Mesodermal cell (in vitro differentiated cells): ENCODE results near the gene TSSC4.

Source experiments
- H3K27ac ChIP-seq: 2 replicates; pipeline ENCODE4 v1.7.0; 2013; ENCODE audit warnings: mild to moderate bottlenecking, low read depth, low read length, moderate library complexity; ENCODE audit not compliant: severe bottlenecking
- H3K36me3 ChIP-seq: 2 replicates; pipeline ENCODE4 v1.7.1; 2013; ENCODE audit warnings: mild to moderate bottlenecking, low read length, moderate library complexity; ENCODE audit not compliant: control insufficient read depth, insufficient read depth
- H3K4me1 ChIP-seq: one replicate; pipeline ENCODE4 v1.7.1; 2013; ENCODE audit warnings: mild to moderate bottlenecking, low read length; ENCODE audit not compliant: insufficient read depth, control insufficient read depth, poor library complexity, severe bottlenecking
- H3K4me3 ChIP-seq: 2 replicates; pipeline ENCODE4 v1.7.0; 2013; ENCODE audit warnings: low read length, control low read depth, mild to moderate bottlenecking; ENCODE audit not compliant: insufficient read depth, poor library complexity, severe bottlenecking; ENCODE audit errors: extremely low read depth
- H3K9me3 ChIP-seq: 2 replicates; pipeline ENCODE4 v1.7.1; 2013; ENCODE audit warnings: mild to moderate bottlenecking, low read length, moderate library complexity; ENCODE audit not compliant: control insufficient read depth
- WGBS, 2 experiments: methylation state at CpG; one replicate each; pipeline ENCODE4 v1.1.5; 2013; ENCODE audit warnings: missing lambda C conversion rate in 2 of 2; ENCODE audit not compliant: insufficient coverage in 2 of 2; 5-methylcytosine and 5-hydroxymethylcytosine counted together

The TSSC4 gene

DNA sequence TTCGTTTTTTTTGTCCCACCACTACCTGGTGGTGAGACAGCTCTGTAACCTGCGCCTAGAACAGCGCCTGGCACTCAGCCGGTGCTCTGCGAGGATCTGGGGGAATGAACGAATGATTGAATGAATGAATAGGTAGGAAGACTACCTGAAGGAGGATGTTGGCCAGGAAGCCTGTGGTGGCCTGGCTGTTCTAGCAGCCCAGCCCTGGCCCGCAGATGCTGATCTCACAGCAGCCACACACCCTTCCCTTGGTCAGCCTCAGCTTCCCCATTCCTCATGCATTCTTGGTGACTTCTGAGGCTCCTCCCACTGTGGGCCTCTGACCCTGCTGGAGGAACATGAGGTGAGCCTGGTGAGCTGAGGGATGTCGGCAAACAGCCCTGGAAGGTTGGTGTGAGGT is 40.1 kb downstream of the TSSC4 start:
- Histone ChIP-seq H3K27ac (no peak overlapping the region), H3K9me3 (no peaks in the 10 kb centered on the region), H3K4me1 (no peaks in the 10 kb centered on the region), H3K4me3 (no peak overlapping the region), H3K36me3 (no peaks in the 10 kb centered on the region)
- WGBS, 2 experiments = 54 to 95% methylated on average over 6 to 7 of the region's 8 CpGs

DNA sequence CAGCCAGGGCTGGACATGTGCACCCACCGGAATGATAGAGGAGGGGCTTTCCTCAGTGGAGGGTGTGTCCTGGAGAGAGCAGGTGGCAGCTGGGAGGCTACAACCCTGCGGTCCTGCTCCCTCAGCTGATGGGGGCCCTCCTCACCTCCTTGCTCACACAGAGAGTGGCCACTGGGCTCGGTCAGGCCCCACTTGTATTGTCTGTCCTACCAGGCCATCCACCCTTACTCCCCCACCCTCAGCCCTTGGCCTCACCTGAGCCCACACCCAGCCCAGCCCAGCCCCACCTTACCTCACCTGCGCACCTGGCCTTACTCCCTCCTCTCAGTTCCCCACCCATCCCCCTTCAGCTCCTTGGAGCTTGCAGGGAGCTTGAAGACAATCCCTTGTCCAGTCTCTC is 40.6 kb downstream of the TSSC4 start:
- WGBS, 2 experiments = 86 to 89% methylated on average over 2 to 3 of the region's 4 CpGs

DNA sequence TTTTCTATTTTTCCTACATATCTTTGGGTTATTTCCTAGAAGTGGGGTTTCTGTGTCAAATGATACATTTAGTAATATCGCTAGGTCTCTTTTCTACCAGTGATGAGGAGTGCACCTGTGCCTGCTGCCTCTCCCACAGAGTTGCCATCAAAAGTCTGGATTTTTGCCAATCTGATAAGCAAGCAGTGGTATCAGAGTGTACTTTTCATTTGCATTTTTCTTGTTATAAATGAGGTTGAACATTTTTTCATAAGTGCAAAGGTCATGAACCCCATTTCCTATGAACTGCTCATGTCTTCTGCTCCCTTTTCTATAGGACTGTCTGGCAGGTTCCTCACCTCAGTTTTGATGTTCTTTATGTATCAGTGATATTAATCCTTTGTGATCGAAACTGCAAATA is 42.0 kb downstream of the TSSC4 start:
- Histone ChIP-seq H3K4me3 (no peak overlapping the region), H3K27ac (no peak overlapping the region), H3K9me3 (no peaks in the 10 kb centered on the region), H3K4me1 (no peaks in the 10 kb centered on the region), H3K36me3 (no peaks in the 10 kb centered on the region)
- WGBS, 2 experiments = 60 to 100% methylated on average over 1 of the region's 2 CpGs

More for the DNA sequence above, 40.6 kb downstream of the TSSC4 start:
- Histone ChIP-seq H3K4me1 (no peaks in the 10 kb centered on the region), H3K4me3 (no peak overlapping the region), H3K9me3 (no peaks in the 10 kb centered on the region), H3K27ac (no peak overlapping the region), H3K36me3 (no peaks in the 10 kb centered on the region)

DNA sequence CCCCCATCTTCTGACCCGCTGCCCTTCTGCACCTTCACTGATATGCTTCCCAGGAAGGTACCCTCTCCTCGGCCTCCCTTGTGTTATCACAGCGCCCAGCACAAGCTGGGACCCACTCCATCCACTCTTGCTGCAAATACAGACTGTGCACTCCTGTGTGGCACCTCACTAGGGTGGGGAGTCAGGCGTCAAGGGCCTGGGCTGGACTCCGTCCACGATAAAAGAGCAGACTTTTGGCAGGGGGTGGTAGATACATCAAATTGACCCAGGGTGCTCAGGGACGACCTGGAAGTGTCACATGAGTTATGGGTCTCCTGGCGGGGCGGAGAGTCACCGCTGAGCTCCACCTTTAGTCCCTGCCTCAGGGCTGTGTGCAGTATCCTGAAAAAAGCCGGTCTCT is 42.9 kb downstream of the TSSC4 start:
- Histone ChIP-seq H3K4me1 (no peaks in the 10 kb centered on the region), H3K9me3 (no peaks in the 10 kb centered on the region), H3K4me3 (no peak overlapping the region), H3K27ac (no peak overlapping the region), H3K36me3 (no peaks in the 10 kb centered on the region)
- 65 to 76% methylated on average over 9 to 11 of the region's 11 CpGs for WGBS, 2 experiments

DNA sequence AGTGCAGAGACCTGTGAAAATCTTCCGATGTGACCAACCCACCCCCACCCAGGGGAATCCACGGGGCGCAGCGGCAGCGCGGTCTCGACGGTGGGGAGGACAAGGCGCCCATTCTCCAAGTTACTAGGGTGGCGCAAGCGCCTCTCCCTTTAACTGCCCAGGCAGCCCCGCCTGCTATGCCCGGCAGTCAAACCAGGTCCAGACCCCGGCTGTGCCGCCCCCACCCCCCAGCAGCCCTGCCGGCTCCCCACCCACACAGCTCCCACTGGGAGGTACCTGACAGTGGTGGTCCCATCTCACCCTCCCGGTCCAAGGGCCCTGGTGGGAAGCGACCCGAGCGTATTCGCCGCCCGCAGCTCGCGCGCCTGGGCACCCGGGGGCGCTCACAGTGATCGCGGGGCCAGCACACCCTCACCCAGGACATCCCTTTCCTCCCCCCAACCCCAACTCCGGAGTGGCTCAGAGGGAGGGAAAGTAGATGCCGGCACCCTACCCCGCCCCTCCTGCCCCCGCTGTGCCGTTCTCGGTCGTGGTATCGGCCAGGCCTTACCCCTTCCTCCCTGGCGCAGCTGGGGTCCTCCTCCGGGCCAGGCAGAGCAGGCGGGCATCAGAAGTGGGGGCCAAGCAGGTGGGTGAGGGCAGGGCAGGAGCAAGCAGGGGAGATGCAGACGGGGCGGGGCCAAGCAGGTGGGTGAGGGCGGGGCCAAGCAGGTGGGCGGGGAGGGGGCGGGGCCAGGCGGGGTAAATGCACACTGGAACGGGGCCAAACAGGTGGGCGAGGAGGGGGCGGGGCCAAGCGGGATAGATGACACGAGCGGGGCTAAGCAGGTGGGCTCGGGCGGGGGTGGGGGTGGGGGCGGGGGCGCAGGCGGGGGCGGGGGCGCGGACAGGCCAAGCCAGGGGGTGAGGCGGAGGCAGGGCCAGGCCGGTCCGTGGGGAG is 43.6 kb downstream of the TSSC4 start, which contains the start of gene TRPM5:
TRPM5 (minus strand) TSS at position 634 of the 940 bp plus-strand sequence. CDS start 21,478 bp downstream, outside the sequence.
- Histone ChIP-seq H3K36me3 (no peaks in the 10 kb centered on the region), H3K4me1 (no peaks in the 10 kb centered on the region), H3K9me3 (no peaks in the 10 kb centered on the region), H3K4me3 (peak within 1 kb of the TSS; percentile 11), H3K27ac (no peak within 1 kb of the TSS)
- WGBS, 2 experiments = 20 to 34% methylated on average over 17 to 33 of the region's 64 CpGs

DNA sequence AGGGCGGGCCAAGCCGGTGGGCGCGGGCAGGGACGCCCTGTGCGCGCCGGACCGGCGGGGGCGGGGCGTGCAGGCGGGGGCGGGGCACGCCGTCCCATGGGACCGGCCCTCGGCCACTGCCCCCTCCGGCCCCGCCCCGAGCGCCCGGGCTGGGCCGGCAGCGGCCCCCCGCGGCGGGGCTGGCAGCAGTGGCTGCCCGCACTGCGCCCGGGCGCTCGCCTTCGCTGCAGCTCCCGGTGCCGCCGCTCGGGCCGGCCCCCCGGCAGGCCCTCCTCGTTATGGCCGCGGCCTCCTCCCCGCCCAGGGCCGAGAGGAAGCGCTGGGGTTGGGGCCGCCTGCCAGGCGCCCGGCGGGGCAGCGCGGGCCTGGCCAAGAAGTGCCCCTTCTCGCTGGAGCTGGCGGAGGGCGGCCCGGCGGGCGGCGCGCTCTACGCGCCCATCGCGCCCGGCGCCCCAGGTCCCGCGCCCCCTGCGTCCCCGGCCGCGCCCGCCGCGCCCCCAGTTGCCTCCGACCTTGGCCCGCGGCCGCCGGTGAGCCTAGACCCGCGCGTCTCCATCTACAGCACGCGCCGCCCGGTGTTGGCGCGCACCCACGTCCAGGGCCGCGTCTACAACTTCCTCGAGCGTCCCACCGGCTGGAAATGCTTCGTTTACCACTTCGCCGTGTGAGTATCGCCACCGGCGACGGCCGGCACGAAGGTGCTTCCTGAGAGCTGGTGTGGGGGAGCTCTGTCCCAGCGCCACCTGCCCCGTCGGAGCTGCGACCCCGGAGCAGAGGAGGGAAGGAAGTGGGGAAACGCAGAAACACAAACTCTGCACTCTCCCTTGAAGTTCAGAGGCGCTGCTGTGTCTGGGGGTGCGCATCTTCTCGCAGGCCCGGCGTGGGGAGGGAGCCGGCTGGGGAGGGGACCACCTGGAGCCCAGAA is 44.5 kb downstream of the TSSC4 start, which contains the start of gene KCNQ1:
KCNQ1 (plus strand) TSS at position 188 of the 925 bp plus-strand sequence; CDS start at position 279, 91 bp downstream.
- no peaks in the 10 kb centered on the region for H3K36me3 ChIP-seq
- H3K9me3 ChIP-seq = no peaks in the 10 kb centered on the region
- no peak within 1 kb of the TSS for H3K27ac ChIP-seq
- no peaks in the 10 kb centered on the region for H3K4me1 ChIP-seq
- peak within 1 kb of the TSS; percentile 11 for H3K4me3 ChIP-seq
- WGBS, 2 experiments = 4 to 7% methylated on average over 51 to 85 of the region's 116 CpGs

DNA sequence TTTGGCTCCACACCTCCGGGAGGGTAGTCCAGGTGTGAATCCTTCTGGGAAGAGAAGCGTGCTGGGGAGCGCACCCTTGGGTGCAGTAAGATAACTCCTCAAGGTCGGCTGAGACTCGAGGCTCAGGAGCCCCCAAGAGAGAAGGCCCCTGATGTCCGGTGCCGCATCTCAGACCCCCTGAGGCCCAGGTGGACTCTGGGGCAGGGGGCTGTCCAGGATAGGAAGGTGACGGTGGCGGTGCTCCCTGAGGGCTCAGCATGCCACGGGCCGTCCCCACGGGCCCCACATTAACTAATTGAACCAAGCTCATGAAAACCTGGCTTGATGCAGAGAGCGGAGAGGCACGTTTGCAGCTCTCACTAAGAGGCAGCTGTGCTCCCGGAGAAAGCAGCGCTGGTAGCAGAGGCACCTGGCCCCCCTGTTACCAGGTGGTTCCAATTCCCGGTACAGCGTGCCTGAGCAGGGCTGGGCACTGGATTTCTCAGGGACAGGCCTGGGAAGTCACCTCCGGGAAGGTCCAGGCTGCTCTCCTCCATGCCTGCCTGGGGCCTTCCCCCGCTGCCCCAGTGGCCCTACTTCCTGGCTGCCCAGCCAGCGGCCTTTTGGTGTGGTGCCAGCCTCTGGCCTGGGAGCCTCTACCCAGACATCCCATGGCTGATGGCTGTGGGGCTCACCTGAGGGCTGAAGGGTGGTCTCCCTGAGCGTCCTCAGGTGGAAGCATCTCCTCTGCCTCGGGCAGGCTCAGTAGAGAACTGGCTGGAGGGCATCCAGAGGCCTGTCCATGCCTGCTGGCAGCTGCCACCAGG is 45.4 kb downstream of the TSSC4 start:
- no peak overlapping the region for H3K27ac ChIP-seq
- H3K9me3 ChIP-seq = no peaks in the 10 kb centered on the region
- H3K4me3 ChIP-seq = no peak overlapping the region
- H3K4me1 ChIP-seq = no peaks in the 10 kb centered on the region
- 72 to 73% methylated on average over 19 of the region's 23 CpGs for WGBS, 2 experiments
- H3K36me3 ChIP-seq = no peaks in the 10 kb centered on the region

DNA sequence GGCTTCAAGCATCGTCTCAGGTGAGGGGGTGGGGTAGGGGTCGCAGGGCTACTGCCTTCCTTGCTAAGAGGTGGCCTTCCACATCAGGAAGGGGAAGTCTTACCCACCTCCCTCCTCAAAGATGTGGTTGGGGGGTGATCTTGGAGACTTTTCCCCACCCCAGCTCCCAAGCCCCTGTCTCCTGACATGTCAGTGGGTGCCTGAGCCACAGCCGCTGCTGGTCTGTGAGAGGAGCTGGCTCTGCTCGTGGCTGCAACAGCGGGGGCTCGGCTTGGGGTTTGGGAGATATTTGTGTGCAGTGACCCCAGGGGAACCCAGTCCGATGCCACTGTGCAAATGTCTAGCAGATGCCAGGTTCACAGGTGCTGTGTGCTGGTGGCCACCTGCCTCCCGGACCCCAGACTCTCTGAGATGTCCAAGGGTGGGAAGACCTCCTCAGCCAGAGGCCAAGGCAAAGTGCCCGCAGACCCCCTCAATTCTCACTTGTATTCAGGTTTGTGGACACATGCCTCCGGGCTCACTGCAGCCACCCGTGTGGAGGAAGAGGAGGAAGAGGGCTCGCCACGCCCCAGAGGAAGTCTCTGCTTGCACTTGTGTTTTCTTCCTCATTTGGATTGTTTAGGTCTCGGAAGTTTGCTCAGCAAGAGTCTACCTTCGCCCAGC is 46.2 kb downstream of the TSSC4 start:
- no peaks in the 10 kb centered on the region for H3K9me3 ChIP-seq
- H3K36me3 ChIP-seq = no peaks in the 10 kb centered on the region
- no peak overlapping the region for H3K27ac ChIP-seq
- 72 to 90% methylated on average over 5 to 11 of the region's 15 CpGs for WGBS, 2 experiments
- no peak overlapping the region for H3K4me3 ChIP-seq
- H3K4me1 ChIP-seq = no peaks in the 10 kb centered on the region

DNA sequence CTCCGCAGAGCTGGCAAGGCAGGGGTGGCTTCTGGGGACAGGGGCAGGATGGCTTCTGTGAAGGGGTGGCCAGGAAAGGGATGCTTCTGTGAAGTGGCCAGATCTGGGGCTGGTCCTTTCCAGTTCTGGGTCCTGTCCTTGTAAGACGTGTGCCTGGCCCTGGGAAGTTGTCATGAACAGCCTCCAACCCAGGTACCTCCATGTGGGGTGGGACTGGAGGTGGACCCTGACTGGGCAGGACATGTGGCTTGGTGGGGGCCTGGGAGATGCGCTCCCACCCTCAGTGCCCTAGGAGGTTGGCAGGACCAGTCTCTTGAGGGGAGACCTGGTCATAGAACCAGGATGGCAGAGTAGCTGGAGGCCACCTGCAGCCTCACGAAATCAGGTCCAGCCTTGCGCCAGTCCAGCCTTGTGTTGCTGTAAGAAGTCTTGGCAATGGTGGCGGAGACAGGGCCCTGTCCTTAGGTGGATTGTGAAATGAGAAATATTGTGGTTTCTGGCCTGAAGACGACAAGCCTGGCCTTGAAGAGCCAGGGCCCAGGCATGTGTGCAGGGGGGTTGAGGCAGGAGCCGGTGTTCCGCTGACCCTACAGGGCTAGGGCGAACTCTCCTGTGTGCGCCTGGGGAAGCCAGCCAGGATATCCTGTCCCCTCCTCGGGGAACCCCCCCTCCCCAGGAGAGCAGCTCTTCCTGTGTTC is 46.9 kb downstream of the TSSC4 start:
- WGBS, 2 experiments = 81 to 86% methylated on average over 9 to 12 of the region's 12 CpGs
- H3K36me3 ChIP-seq = no peaks in the 10 kb centered on the region
- H3K27ac ChIP-seq = no peak overlapping the region
- H3K9me3 ChIP-seq = no peaks in the 10 kb centered on the region
- no peaks in the 10 kb centered on the region for H3K4me1 ChIP-seq
- no peak overlapping the region for H3K4me3 ChIP-seq
